ENCODE results near the gene NPAS3.

Gene NPAS3

GRCh38 chr14:33661101-33661500, 722.4 kb downstream of the NPAS3 start:
- no peak for DNase-seq (ENCODE audit: low read depth in 3 of 3, low spot score in 1 of 3)

- DNase-seq (ENCODE audit: low read depth in 3 of 3, low spot score in 1 of 3): no peak
Measured at GRCh38 chr14:33668066-33668465, 729.4 kb downstream of the NPAS3 start.

GRCh38 chr14:33669111-33669510, 730.4 kb downstream of the NPAS3 start:
- no peak for DNase-seq (ENCODE audit: low read depth in 3 of 3, low spot score in 1 of 3)

GRCh38 chr14:33670235-33670634, 731.6 kb downstream of the NPAS3 start:
- DNase-seq (ENCODE audit: low read depth in 3 of 3, low spot score in 1 of 3): no peak

- no peak for DNase-seq (ENCODE audit: low read depth in 3 of 3, low spot score in 1 of 3)
Measured at GRCh38 chr14:33671556-33671955, 732.9 kb downstream of the NPAS3 start.

GRCh38 chr14:33674927-33675326, 736.2 kb downstream of the NPAS3 start:
- no peak for DNase-seq (ENCODE audit: low read depth in 3 of 3, low spot score in 1 of 3)

GRCh38 chr14:33675415-33676130, 736.9 kb downstream of the NPAS3 start:
- DNase-seq (ENCODE audit: low read depth in 3 of 3, low spot score in 1 of 3): no peak

GRCh38 chr14:33676135-33676566, 737.5 kb downstream of the NPAS3 start:
- no peak for DNase-seq (ENCODE audit: low read depth in 3 of 3, low spot score in 1 of 3)

- DNase-seq (ENCODE audit: low read depth in 3 of 3, low spot score in 1 of 3): no peak
Measured at GRCh38 chr14:33676891-33677290, 738.2 kb downstream of the NPAS3 start.

GRCh38 chr14:33678005-33678404, 739.3 kb downstream of the NPAS3 start:
- no peak for DNase-seq (ENCODE audit: low read depth in 3 of 3, low spot score in 1 of 3)

- no peak for DNase-seq (ENCODE audit: low read depth in 3 of 3, low spot score in 1 of 3)
Measured at GRCh38 chr14:33679025-33679424, 740.3 kb downstream of the NPAS3 start.

- DNase-seq (ENCODE audit: low read depth in 3 of 3, low spot score in 1 of 3): no peak
Measured at GRCh38 chr14:33679461-33680225, 741.0 kb downstream of the NPAS3 start.

GRCh38 chr14:33680873-33681272, 742.2 kb downstream of the NPAS3 start:
- DNase-seq (ENCODE audit: low read depth in 3 of 3, low spot score in 1 of 3): no peak

- no peak for DNase-seq (ENCODE audit: low read depth in 3 of 3, low spot score in 1 of 3)
Measured at GRCh38 chr14:33682760-33683159, 744.1 kb downstream of the NPAS3 start.

- no peak for DNase-seq (ENCODE audit: low read depth in 3 of 3, low spot score in 1 of 3)
Measured at GRCh38 chr14:33685026-33685425, 746.3 kb downstream of the NPAS3 start.

- DNase-seq (ENCODE audit: low read depth in 3 of 3, low spot score in 1 of 3): no peak
Measured at GRCh38 chr14:33685698-33686097, 747.0 kb downstream of the NPAS3 start.

GRCh38 chr14:33686218-33686617, 747.5 kb downstream of the NPAS3 start:
- DNase-seq (ENCODE audit: low read depth in 3 of 3, low spot score in 1 of 3): no peak

- no peak for DNase-seq (ENCODE audit: low read depth in 3 of 3, low spot score in 1 of 3)
Measured at GRCh38 chr14:33686856-33687255, 748.2 kb downstream of the NPAS3 start.

- DNase-seq (ENCODE audit: low read depth in 3 of 3, low spot score in 1 of 3): no peak
Measured at GRCh38 chr14:33689680-33690079, 751.0 kb downstream of the NPAS3 start.

- DNase-seq (ENCODE audit: low read depth in 3 of 3, low spot score in 1 of 3): no peak
Measured at GRCh38 chr14:33691907-33692306, 753.2 kb downstream of the NPAS3 start.

- no peak for DNase-seq (ENCODE audit: low read depth in 3 of 3, low spot score in 1 of 3)
Measured at GRCh38 chr14:33692762-33693161, 754.1 kb downstream of the NPAS3 start.

GRCh38 chr14:33693237-33693636, 754.6 kb downstream of the NPAS3 start:
- no peak for DNase-seq (ENCODE audit: low read depth in 3 of 3, low spot score in 1 of 3)

GRCh38 chr14:33696165-33696564, 757.5 kb downstream of the NPAS3 start:
- no peak for DNase-seq (ENCODE audit: low read depth in 3 of 3, low spot score in 1 of 3)
